Peyer's patch (tissue), 4 donors: Measurements from ENCODE around the gene PC. TPM values are rescaled to one million over a fixed set of nuclear protein-coding genes. Genes with fewer than 3 reads are reported as not detected.
A peak's percentile ranks its signal among the peaks of the same experiment; 100 is the strongest.

Source experiments
- DNase-seq, 3 donors: peaks; one replicate each; pipeline ENCODE4 v3.0.0-alpha.2; 2017 to 2019
- H3K27ac ChIP-seq, 4 donors: fragments of 200-600 bp; sonication (generic); one replicate each; pipeline ENCODE4 v1.5.1; 2016 to 2019
- H3K27me3 ChIP-seq, 2 donors: fragments of 200-600 bp; sonication (generic); one replicate each; pipeline ENCODE4 v1.5.1; 2019
- H3K36me3 ChIP-seq, 3 donors: fragments of 200-600 bp; sonication (generic); one replicate each; pipeline ENCODE4 v1.5.1; 2016 to 2019
- H3K4me1 ChIP-seq, 4 donors: fragments of 200-600 bp; sonication (generic); one replicate each; pipeline ENCODE4 v1.5.1; 2016 to 2019
- H3K4me3 ChIP-seq, 4 donors: fragments of 200-600 bp; sonication (generic); 1 replicate in 3 of 4; 2 replicates in 1 of 4; pipeline ENCODE4 v1.5.1; 2016 to 2019; ENCODE audit warnings: mild to moderate bottlenecking in 1 of 4
- H3K9me3 ChIP-seq, 4 donors: fragments of 200-600 bp; sonication (generic); one replicate each; pipeline ENCODE4 v1.5.1; 2016 to 2019; ENCODE audit warnings: mild to moderate bottlenecking in 1 of 4
- POLR2A ChIP-seq, 2 donors: fragments of 450-650 bp; IDR thresholded peaks; one replicate each; pipeline ENCODE4 v1.5.1; 2017; ENCODE audit warnings: antibody characterized with exemption in 2 of 2, mild to moderate bottlenecking in 2 of 2, moderate library complexity in 2 of 2
- total RNA-seq, 4 donors: library from RNA; depleted of rRNA; stranded (reverse); fragments of >200 nt; gene quantifications; one replicate each; pipeline ENCODE4 v1.1.0, GENCODE V29; 2016
- TF ChIP-seq, protein P1 (sequence below), 6 experiments: fragments of 450-650 bp in 4 of 6; fragments of 200-600 bp in 2 of 6; sonication (generic) in 1 of 6; IDR thresholded peaks; one replicate each; pipeline ENCODE4 v1.5.1; 2017 to 2019; ENCODE audit warnings: antibody characterized with exemption in 6 of 6, mild to moderate bottlenecking in 3 of 6, moderate library complexity in 1 of 6

Gene PC
- total RNA-seq, 4 donors from 2014 or later, result 15.7 to 88.9 (median 77.2) TPM

DNA sequence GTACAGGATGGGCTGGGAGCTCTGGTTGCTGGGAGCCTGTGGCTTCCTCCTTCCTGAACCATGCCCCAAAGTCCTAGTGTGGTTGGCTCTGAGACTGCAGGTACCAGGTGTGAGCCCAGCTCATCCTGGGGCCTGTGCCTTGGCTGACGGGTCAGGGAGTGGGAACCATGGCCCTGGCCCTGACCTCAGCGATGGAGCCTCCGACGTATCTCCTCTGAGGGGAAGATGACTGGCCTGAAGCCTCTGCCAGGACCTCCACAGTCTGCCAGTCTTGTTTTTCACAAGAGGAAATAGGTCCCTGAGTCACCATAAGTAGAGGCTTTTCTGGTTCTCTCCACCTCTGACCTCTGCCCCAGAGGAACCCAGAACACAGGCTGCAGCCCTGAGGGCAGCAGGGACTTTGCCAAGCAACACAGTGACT, 111.5 kb downstream of the PC start:
- Histone ChIP-seq H3K36me3 (peaks cover 0 to 54% (median 0%) of the 10 kb centered on the region in 3 donors), H3K27ac (no peak overlapping the region), H3K4me1 (peaks cover 0 to 19% (median 16%) of the 10 kb centered on the region in 4 donors), H3K9me3 (no peaks in the 10 kb centered on the region), H3K27me3 (no peaks in the 10 kb centered on the region), H3K4me3 (no peak overlapping the region)
- no peak for TF ChIP-seq POLR2A (IDR thresholded peaks at IDR 0.05)
- TF ChIP-seq, protein P1, sequence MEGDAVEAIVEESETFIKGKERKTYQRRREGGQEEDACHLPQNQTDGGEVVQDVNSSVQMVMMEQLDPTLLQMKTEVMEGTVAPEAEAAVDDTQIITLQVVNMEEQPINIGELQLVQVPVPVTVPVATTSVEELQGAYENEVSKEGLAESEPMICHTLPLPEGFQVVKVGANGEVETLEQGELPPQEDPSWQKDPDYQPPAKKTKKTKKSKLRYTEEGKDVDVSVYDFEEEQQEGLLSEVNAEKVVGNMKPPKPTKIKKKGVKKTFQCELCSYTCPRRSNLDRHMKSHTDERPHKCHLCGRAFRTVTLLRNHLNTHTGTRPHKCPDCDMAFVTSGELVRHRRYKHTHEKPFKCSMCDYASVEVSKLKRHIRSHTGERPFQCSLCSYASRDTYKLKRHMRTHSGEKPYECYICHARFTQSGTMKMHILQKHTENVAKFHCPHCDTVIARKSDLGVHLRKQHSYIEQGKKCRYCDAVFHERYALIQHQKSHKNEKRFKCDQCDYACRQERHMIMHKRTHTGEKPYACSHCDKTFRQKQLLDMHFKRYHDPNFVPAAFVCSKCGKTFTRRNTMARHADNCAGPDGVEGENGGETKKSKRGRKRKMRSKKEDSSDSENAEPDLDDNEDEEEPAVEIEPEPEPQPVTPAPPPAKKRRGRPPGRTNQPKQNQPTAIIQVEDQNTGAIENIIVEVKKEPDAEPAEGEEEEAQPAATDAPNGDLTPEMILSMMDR (IDR thresholded peaks at IDR 0.05), result no peak
- DNase-seq, result peak in 1 of 3 donors; percentile 37

- Histone ChIP-seq H3K4me3 (no peak overlapping the region), H3K27me3 (no peaks in the 10 kb centered on the region), H3K36me3 (peaks cover 0 to 54% (median 0%) of the 10 kb centered on the region in 3 donors), H3K27ac (no peak overlapping the region), H3K4me1 (peaks cover 0 to 25% (median 17%) of the 10 kb centered on the region in 4 donors), H3K9me3 (no peaks in the 10 kb centered on the region)
- TF ChIP-seq, protein P1 (IDR thresholded peaks at IDR 0.05), result no peak
- no peak for TF ChIP-seq POLR2A (IDR thresholded peaks at IDR 0.05)
- no peak for DNase-seq
These were observed 112.3 kb downstream of the PC start for GRCh38 chr11:66845876-66846212.

GRCh38 chr11:66845143-66845875, 112.9 kb downstream of the PC start:
- H3K27me3 ChIP-seq, result no peaks in the 10 kb centered on the region
- peak in 1 of 3 donors; percentile 40 for DNase-seq
- H3K4me3 ChIP-seq, result no peak overlapping the region
- H3K9me3 ChIP-seq, result no peaks in the 10 kb centered on the region
- peaks cover 0 to 29% (median 17%) of the 10 kb centered on the region in 4 donors for H3K4me1 ChIP-seq
- H3K27ac ChIP-seq, result no peak overlapping the region
- TF ChIP-seq, protein P1 (IDR thresholded peaks at IDR 0.05), result no peak
- TF ChIP-seq POLR2A (IDR thresholded peaks at IDR 0.05), result no peak
- peaks cover 0 to 48% (median 0%) of the 10 kb centered on the region in 3 donors for H3K36me3 ChIP-seq

- peak overlapping the region in 2 of 4 donors; percentile 98 to 99 for H3K27ac ChIP-seq
- no peaks in the 10 kb centered on the region for H3K9me3 ChIP-seq
- TF ChIP-seq, protein P1 (IDR thresholded peaks at IDR 0.05), result no peak
- no peak for TF ChIP-seq POLR2A (IDR thresholded peaks at IDR 0.05)
- H3K36me3 ChIP-seq, result peaks cover 0 to 42% (median 0%) of the 10 kb centered on the region in 3 donors
- DNase-seq, result no peak
- H3K4me3 ChIP-seq, result peak overlapping the region in 3 of 4 donors; percentile 82 to 100 (median 89)
- peaks cover 0 to 30% (median 17%) of the 10 kb centered on the region in 4 donors for H3K4me1 ChIP-seq
- H3K27me3 ChIP-seq, result no peaks in the 10 kb centered on the region
These were observed 113.6 kb downstream of the PC start for GRCh38 chr11:66844496-66845142.

- DNase-seq, result peak in 2 of 3 donors; percentile 48 to 55
- Histone ChIP-seq H3K4me1 (peaks cover 0 to 30% (median 17%) of the 10 kb centered on the region in 4 donors), H3K27ac (peak overlapping the region; percentile 96 to 99 (median 98)), H3K4me3 (peak overlapping the region; percentile 70 to 100 (median 86)), H3K9me3 (no peaks in the 10 kb centered on the region), H3K36me3 (peaks cover 0 to 36% (median 0%) of the 10 kb centered on the region in 3 donors), H3K27me3 (no peaks in the 10 kb centered on the region)
- TF ChIP-seq, protein P1 (IDR thresholded peaks at IDR 0.05), result no peak
- no peak for TF ChIP-seq POLR2A (IDR thresholded peaks at IDR 0.05)
These were observed 114.2 kb downstream of the PC start for GRCh38 chr11:66843776-66844495.
